Lung (tissue), 12 donors: ENCODE results near the gene THAP4. TPM values are rescaled to one million over a fixed set of nuclear protein-coding genes. Genes with fewer than 3 reads are reported as not detected.
A peak's percentile ranks its signal among the peaks of the same experiment; 100 is the strongest.

ENCODE experiments used
- ATAC-seq: fragments of 200-7000 bp; cut with Tn5 transposase; one replicate; pipeline ENCODE4 v1.9.1; 2020; ENCODE audit warnings: moderate number of reproducible peaks; ENCODE audit not compliant: insufficient read depth, low FRiP score
- DNase-seq, 3 donors: peaks; one replicate each; pipeline ENCODE4 v3.0.0-alpha.2; 2013 to 2017
- H3K27ac ChIP-seq, 2 donors: one replicate each; pipeline ENCODE4 v1.5.1; 2013; ENCODE audit warnings: mild to moderate bottlenecking in 2 of 2, moderate library complexity in 2 of 2, control low read depth in 1 of 2, inconsistent platforms in 1 of 2, low read depth in 1 of 2, low read length in 1 of 2
- H3K27me3 ChIP-seq, 3 donors: one replicate each; pipeline ENCODE4 v1.5.1; 2013; ENCODE audit warnings: low read length in 2 of 3; ENCODE audit not compliant: control insufficient read depth in 3 of 3, insufficient read depth in 3 of 3
- H3K36me3 ChIP-seq, 4 donors: one replicate each; pipeline ENCODE4 v1.5.1; 2013; ENCODE audit warnings: low read length in 4 of 4, mild to moderate bottlenecking in 1 of 4, moderate library complexity in 1 of 4; ENCODE audit not compliant: control insufficient read depth in 4 of 4, insufficient read depth in 4 of 4
- H3K4me1 ChIP-seq, 5 donors: one replicate each; pipeline ENCODE4 v1.5.1; 2013; ENCODE audit warnings: low read length in 5 of 5, mild to moderate bottlenecking in 2 of 5, moderate library complexity in 1 of 5; ENCODE audit not compliant: control insufficient read depth in 5 of 5, insufficient read depth in 5 of 5
- H3K4me3 ChIP-seq: one replicate; pipeline ENCODE4 v1.5.1; 2013; ENCODE audit warnings: mild to moderate bottlenecking, control low read depth, moderate library complexity
- H3K9ac ChIP-seq, 2 donors: one replicate each; pipeline ENCODE4 v1.5.1; 2013; ENCODE audit warnings: low read length in 2 of 2, control low read depth in 1 of 2; ENCODE audit not compliant: insufficient read depth in 1 of 2
- H3K9me3 ChIP-seq, 4 donors: one replicate each; pipeline ENCODE4 v1.5.1; 2013; ENCODE audit warnings: low read length in 3 of 4, mild to moderate bottlenecking in 1 of 4, moderate library complexity in 1 of 4; ENCODE audit not compliant: control insufficient read depth in 4 of 4, insufficient read depth in 3 of 4
- CTCF ChIP-seq: IDR thresholded peaks from 2 replicates; pipeline ENCODE4 v1.5.1; 2012; ENCODE audit warnings: mild to moderate bottlenecking; ENCODE audit errors: control extremely low read depth, extremely low read depth
- WGBS, 2 donors: extraction: QIAGEN DNeasy Blood & Tissue Kit; methylation state at CpG; one replicate each; pipeline ENCODE4 v1.1.7; 2013; 5-methylcytosine and 5-hydroxymethylcytosine counted together
- polyA plus RNA-seq, 2 donors: library from polyadenylated mRNA; stranded (reverse); fragments of 200-250 nt; gene quantifications; one replicate each; pipeline ENCODE4 v1.2.1, GENCODE V29; 2013
- total RNA-seq, 2 donors: library from RNA; depleted of rRNA in 1 of 2; stranded (reverse); fragments of >200 nt in 1 of 2; gene quantifications; one replicate each; pipeline ENCODE4 v1.2.1, GENCODE V29; 2014 to 2021
- donor health status: control.
- donor health status: control.
- donor health status: Bipolar disorder and iron deficiency.
- donor health status: healthy.
- donor health status: DM: yes; HTN: yes; CAD: no.

The THAP4 gene
- total and polyA plus RNA-seq, 4 donors = 40.0 to 53.7 (median 45.0) TPM

- H3K4me3 ChIP-seq = peak overlapping the region; percentile 45
- peaks cover 0 to 9% (median 3%) of the 10 kb centered on the region in 4 donors for H3K36me3 ChIP-seq
- 7 to 12% methylated on average over 56 to 76 of the region's 76 CpGs for WGBS, 2 donors
- H3K9ac ChIP-seq = peak overlapping the region in 1 of 2 donors; percentile 46
- no peaks in the 10 kb centered on the region for H3K9me3 ChIP-seq
- peaks cover 0 to 47% (median 8%) of the 10 kb centered on the region in 5 donors for H3K4me1 ChIP-seq
- no peaks in the 10 kb centered on the region for H3K27me3 ChIP-seq
- DNase-seq (peak; percentile 81 to 90 (median 90)), ATAC-seq (peak; percentile 96)
- TF ChIP-seq CTCF = peak; percentile 53
- H3K27ac ChIP-seq = peak overlapping the region; percentile 63 to 84
Measured at GRCh38 chr2:241609859-241610793, 26.8 kb downstream of the THAP4 start.

GRCh38 chr2:241608881-241609280 lies 28.1 kb downstream of the THAP4 start:
- Histone ChIP-seq H3K27me3 (no peaks in the 10 kb centered on the region), H3K9ac (no peak overlapping the region), H3K27ac (no peak overlapping the region), H3K4me3 (no peak overlapping the region), H3K4me1 (peaks cover 0 to 44% (median 8%) of the 10 kb centered on the region in 5 donors), H3K36me3 (peaks cover 0 to 10% (median 3%) of the 10 kb centered on the region in 4 donors), H3K9me3 (no peaks in the 10 kb centered on the region)
- no peak for TF ChIP-seq CTCF
- ATAC-seq (no peak), DNase-seq (no peak)
- 59 to 79% methylated on average over 10 of the region's 10 CpGs for WGBS, 2 donors

GRCh38 chr2:241607162-241607885 lies 29.6 kb downstream of the THAP4 start:
- Histone ChIP-seq H3K9ac (no peak overlapping the region), H3K27me3 (no peaks in the 10 kb centered on the region), H3K4me1 (peaks cover 0 to 28% (median 8%) of the 10 kb centered on the region in 5 donors), H3K9me3 (no peaks in the 10 kb centered on the region), H3K4me3 (no peak overlapping the region), H3K36me3 (peaks cover 0 to 14% (median 10%) of the 10 kb centered on the region in 4 donors), H3K27ac (no peak overlapping the region)
- no peak for DNase-seq
- no peak for ATAC-seq
- TF ChIP-seq CTCF = no peak
- 96 to 97% methylated on average over 26 to 27 of the region's 27 CpGs for WGBS, 2 donors
